ENCODE data around the gene CARNS1.
"Not testable (repeated sequence)": the region's sequence is repeated elsewhere in the genome, so short reads cannot be mapped to it uniquely, and the experiment has no call there.

CARNS1 gene

DNA sequence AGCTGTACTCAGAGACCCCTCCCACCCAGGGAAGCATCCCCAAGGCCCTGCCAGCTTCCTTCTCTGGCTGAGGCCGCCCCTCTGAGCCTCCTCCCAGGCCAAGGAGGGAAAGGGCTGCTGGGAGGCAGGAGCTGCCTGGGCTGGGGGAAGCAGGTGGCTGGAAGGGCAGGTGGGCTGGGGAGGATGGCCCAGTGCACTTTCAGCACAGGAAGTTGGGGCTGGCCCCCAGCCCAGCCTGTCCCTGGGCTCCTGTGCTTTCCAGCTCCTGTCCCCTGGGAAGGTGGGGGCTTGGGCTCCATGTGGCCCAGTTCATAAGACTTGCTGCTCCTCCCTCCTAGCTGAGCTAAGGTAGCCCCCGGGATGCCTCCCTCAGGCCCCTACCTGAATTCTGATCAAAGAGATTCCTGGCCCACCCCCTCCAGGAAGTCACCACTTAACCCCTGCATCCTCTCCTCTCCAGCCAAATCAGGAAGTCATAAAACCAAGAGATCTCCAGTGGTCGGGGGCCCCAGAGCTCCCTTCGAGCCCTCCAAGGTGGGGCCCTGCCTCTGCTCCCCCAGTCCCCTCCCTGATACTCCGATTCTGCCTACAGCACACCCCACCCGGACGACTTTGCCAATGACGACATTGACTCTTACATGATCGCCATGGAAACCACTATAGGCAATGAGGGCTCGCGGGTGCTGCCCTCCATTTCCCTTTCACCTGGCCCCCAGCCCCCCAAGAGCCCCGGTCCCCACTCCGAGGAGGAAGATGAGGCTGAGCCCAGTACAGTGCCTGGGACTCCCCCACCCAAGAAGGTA lies 18.7 kb upstream of the CARNS1 start:
- Histone ChIP-seq H3K9me3 (ENCODE audit: low read depth, low read length) (no peaks in the 10 kb centered on the region), H3K36me3 (ENCODE audit: insufficient read depth, low read length) (peaks cover 54% of the 10 kb centered on the region), H3K27ac (no peak overlapping the region), H3K9ac (ENCODE audit: insufficient read length) (no peak overlapping the region), H3K4me3 (no peak overlapping the region)
- 0 out of 2 replicates have a peak, but pooled peaks have one; percentile 3 for TF ChIP-seq POLR2AphosphoS5 (IDR thresholded peaks at IDR 0.05; ENCODE audit: borderline replicate concordance, low read depth, low read length)
- TF ChIP-seq EZH2 (IDR thresholded peaks at IDR 0.05): no peak
- TF ChIP-seq FOXP2 (optimal IDR thresholded peaks at IDR 0.05; ENCODE audit: control extremely low read depth, extremely low read length, insufficient read depth): no peak
- DNase-seq (ENCODE audit: low read depth, low spot score): no peak

GRCh38 chr11:67397536-67397935 lies 17.9 kb upstream of the CARNS1 start:
- Histone ChIP-seq H3K9me3 (ENCODE audit: low read depth, low read length) (no peaks in the 10 kb centered on the region), H3K36me3 (ENCODE audit: insufficient read depth, low read length) (peaks cover 54% of the 10 kb centered on the region), H3K27ac (no peak overlapping the region), H3K4me3 (no peak overlapping the region), H3K9ac (ENCODE audit: insufficient read length) (no peak overlapping the region)
- TF ChIP-seq EZH2 (IDR thresholded peaks at IDR 0.05) (no peak), POLR2AphosphoS5 (IDR thresholded peaks at IDR 0.05; ENCODE audit: borderline replicate concordance, low read depth, low read length) (no peak), FOXP2 (optimal IDR thresholded peaks at IDR 0.05; ENCODE audit: control extremely low read depth, extremely low read length, insufficient read depth) (no peak)
- no peak for DNase-seq (ENCODE audit: low read depth, low spot score)

- Histone ChIP-seq H3K36me3 (ENCODE audit: insufficient read depth, low read length) (peaks cover 54% of the 10 kb centered on the region), H3K4me3 (no peak overlapping the region), H3K27ac (no peak overlapping the region), H3K9ac (ENCODE audit: insufficient read length) (no peak overlapping the region), H3K9me3 (ENCODE audit: low read depth, low read length) (no peaks in the 10 kb centered on the region)
- DNase-seq (ENCODE audit: low read depth, low spot score): no peak
- TF ChIP-seq EZH2 (IDR thresholded peaks at IDR 0.05) (no peak), FOXP2 (optimal IDR thresholded peaks at IDR 0.05; ENCODE audit: control extremely low read depth, extremely low read length, insufficient read depth) (no peak), POLR2AphosphoS5 (IDR thresholded peaks at IDR 0.05; ENCODE audit: borderline replicate concordance, low read depth, low read length) (no peak)
Measured at GRCh38 chr11:67397986-67398660, 17.4 kb upstream of the CARNS1 start.

GRCh38 chr11:67398661-67399563 lies 16.6 kb upstream of the CARNS1 start:
- DNase-seq (ENCODE audit: low read depth, low spot score): no peak
- Histone ChIP-seq H3K36me3 (ENCODE audit: insufficient read depth, low read length) (peaks cover 48% of the 10 kb centered on the region), H3K9ac (ENCODE audit: insufficient read length) (no peak overlapping the region), H3K27ac (no peak overlapping the region), H3K9me3 (ENCODE audit: low read depth, low read length) (no peaks in the 10 kb centered on the region), H3K4me3 (no peak overlapping the region)
- TF ChIP-seq EZH2 (IDR thresholded peaks at IDR 0.05) (no peak), POLR2AphosphoS5 (IDR thresholded peaks at IDR 0.05; ENCODE audit: borderline replicate concordance, low read depth, low read length) (no peak), FOXP2 (optimal IDR thresholded peaks at IDR 0.05; ENCODE audit: control extremely low read depth, extremely low read length, insufficient read depth) (no peak)

GRCh38 chr11:67400251-67400941 lies 15.1 kb upstream of the CARNS1 start:
- TF ChIP-seq POLR2AphosphoS5 (IDR thresholded peaks at IDR 0.05; ENCODE audit: borderline replicate concordance, low read depth, low read length) (peak; percentile 20; the same call in 1 of the 2 replicates), FOXP2 (optimal IDR thresholded peaks at IDR 0.05; ENCODE audit: control extremely low read depth, extremely low read length, insufficient read depth) (no peak)
- H3K9me3 ChIP-seq (ENCODE audit: low read depth, low read length): no peaks in the 10 kb centered on the region
- peak overlapping the region; percentile 88 for H3K9ac ChIP-seq (ENCODE audit: insufficient read length)
- H3K27ac ChIP-seq: no peak overlapping the region
- peak overlapping the region; percentile 83 for H3K4me3 ChIP-seq
- peaks cover 43% of the 10 kb centered on the region for H3K36me3 ChIP-seq (ENCODE audit: insufficient read depth, low read length)
- DNase-seq (ENCODE audit: low read depth, low spot score): no peak

GRCh38 chr11:67400942-67401494 lies 14.5 kb upstream of the CARNS1 start:
- Histone ChIP-seq H3K4me3 (peak overlapping the region; percentile 83), H3K9me3 (ENCODE audit: low read depth, low read length) (no peaks in the 10 kb centered on the region), H3K36me3 (ENCODE audit: insufficient read depth, low read length) (peaks cover 38% of the 10 kb centered on the region), H3K9ac (ENCODE audit: insufficient read length) (peak overlapping the region; percentile 88), H3K27ac (no peak overlapping the region; the same call in 1 of the 2 replicates)
- TF ChIP-seq FOXP2 (optimal IDR thresholded peaks at IDR 0.05; ENCODE audit: control extremely low read depth, extremely low read length, insufficient read depth) (no peak), EZH2 (IDR thresholded peaks at IDR 0.05) (no peak)
- no peak for DNase-seq (ENCODE audit: low read depth, low spot score)

- TF ChIP-seq EZH2 (IDR thresholded peaks at IDR 0.05): no peak
- peak; percentile 72; the same call in 1 of the 2 replicates for TF ChIP-seq POLR2AphosphoS5 (IDR thresholded peaks at IDR 0.05; ENCODE audit: borderline replicate concordance, low read depth, low read length)
- TF ChIP-seq FOXP2 (optimal IDR thresholded peaks at IDR 0.05; ENCODE audit: control extremely low read depth, extremely low read length, insufficient read depth): no peak
- Histone ChIP-seq H3K4me3 (peak within 1 kb of the TSS; percentile 83), H3K9me3 (ENCODE audit: low read depth, low read length) (no peaks in the 10 kb centered on the region), H3K36me3 (ENCODE audit: insufficient read depth, low read length) (peaks cover 32% of the 10 kb centered on the region), H3K27ac (peak within 1 kb of the TSS; percentile 94), H3K9ac (ENCODE audit: insufficient read length) (peak within 1 kb of the TSS; percentile 88)
- DNase-seq (ENCODE audit: low read depth, low spot score): no peak
Measured at GRCh38 chr11:67401495-67402191, 13.8 kb upstream of the CARNS1 start, which contains the start of gene PPP1CA. Gene PPP1CA (minus strand): TSS chr11:67401858. CDS start chr11:67401782, 76 bp downstream.

- not testable (repeated sequence) for DNase-seq (ENCODE audit: low read depth, low spot score); H3K9me3 ChIP-seq (ENCODE audit: low read depth, low read length)
- peak overlapping the region; percentile 72 for H3K4me3 ChIP-seq
- H3K27ac ChIP-seq: peak overlapping the region; percentile 94
- peak overlapping the region; percentile 66 for H3K9ac ChIP-seq (ENCODE audit: insufficient read length)
- H3K36me3 ChIP-seq (ENCODE audit: insufficient read depth, low read length): peaks cover 26% of the 10 kb centered on the region
Measured at GRCh38 chr11:67402192-67402839, 13.2 kb upstream of the CARNS1 start.

DNA sequence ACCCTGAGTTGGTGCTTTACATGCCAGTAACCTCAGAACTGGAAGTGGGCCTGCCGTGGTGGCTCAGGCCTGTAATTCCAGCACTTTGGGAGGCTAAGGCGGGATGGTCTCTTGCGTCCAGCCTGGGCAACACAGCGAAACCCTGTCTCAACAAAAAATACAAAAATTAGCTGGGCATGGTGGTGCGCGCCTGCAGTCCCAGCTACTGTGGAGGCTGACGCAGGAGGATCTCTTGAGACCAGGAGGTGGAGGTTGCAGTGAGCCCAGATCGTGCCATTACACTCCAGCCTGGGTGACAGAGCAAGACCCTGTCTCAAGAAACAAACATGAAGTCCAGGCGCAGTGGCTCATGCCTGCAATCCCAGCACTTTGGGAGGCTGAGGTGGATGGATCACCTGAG lies 12.4 kb upstream of the CARNS1 start:
- H3K4me3 ChIP-seq, H3K27ac ChIP-seq: not testable (repeated sequence)

More for the DNA sequence above, 12.4 kb upstream of the CARNS1 start:
- not testable (repeated sequence) for H3K9ac ChIP-seq (ENCODE audit: insufficient read length); DNase-seq (ENCODE audit: low read depth, low spot score); H3K9me3 ChIP-seq (ENCODE audit: low read depth, low read length)
- peaks cover 18% of the 10 kb centered on the region; the same call in 1 of the 2 replicates for H3K36me3 ChIP-seq (ENCODE audit: insufficient read depth, low read length)
